NOMO-1 (cell line): ENCODE data around the gene LIMCH1.
"Not testable (repeated sequence)": the region's sequence is repeated elsewhere in the genome, so short reads cannot be mapped to it uniquely, and the experiment has no call there.

Experiments used
- DNase-seq, 2 experiments: peaks; one replicate each; lab custom pipeline; 2025; ENCODE audit not compliant: unreplicated experiment in 2 of 2; lab: John Stamatoyannopoulos, UW

The LIMCH1 gene

GRCh38 chr4:41638866-41639265 is 100.9 kb downstream of the LIMCH1 start:
- no peak for DNase-seq

DNA sequence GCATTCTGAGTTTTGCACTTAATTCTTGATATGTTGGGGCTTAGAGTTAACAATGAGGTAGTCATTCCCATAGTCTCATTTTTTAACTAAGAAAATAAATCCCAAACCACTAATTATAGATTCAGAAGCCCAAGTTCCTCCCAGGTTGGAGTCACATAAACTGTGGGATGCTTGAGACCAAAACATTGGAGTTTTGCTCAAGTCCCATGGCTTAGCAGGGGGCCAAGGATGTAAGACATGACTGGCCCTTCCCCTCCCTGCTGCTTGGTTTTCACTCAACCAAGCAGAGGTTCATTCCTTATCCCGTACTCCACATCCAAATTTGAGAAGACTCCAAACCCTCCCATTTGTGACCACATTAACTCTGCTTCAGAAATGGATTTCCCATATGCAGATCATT is 101.3 kb downstream of the LIMCH1 start:
- DNase-seq = no peak

DNA sequence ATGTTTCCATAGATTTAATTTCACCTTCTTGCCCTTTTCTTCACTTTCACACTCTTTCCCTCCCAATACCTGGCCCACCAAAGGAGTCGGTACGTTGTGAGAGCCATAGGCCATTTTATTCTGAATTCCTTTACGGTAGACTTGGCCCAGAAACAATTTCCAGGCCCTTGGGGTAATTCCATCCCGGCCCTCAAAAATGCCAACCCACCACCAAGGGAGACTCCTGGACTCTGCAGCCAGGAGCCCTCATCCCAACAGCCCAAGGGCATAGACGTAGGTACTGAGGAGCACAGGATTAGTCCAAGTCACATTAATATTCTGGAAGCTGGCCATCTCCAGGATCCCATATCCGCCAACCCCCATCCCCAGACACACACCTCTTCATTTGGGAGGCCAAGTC is 102.9 kb downstream of the LIMCH1 start:
- DNase-seq = no peak

DNA sequence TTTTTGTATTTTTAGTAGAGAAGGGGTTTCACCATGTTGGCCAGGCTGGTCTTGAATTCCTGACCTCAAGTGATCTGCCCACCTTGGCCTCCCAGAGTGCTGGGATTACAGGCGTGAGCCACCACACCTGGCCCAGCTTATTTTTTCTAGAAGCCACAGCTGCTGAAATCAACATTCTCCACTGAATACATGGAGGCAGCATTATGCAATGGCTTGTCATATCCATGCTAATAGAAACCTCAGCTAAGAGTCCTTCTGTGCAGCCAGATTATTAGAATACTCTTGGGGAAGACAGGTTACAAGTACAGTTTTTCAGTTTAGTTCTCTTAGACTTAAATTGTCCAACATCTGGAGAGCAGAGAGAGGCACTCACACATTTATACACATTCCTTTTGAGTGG is 104.8 kb downstream of the LIMCH1 start:
- DNase-seq = not testable (repeated sequence)

DNA sequence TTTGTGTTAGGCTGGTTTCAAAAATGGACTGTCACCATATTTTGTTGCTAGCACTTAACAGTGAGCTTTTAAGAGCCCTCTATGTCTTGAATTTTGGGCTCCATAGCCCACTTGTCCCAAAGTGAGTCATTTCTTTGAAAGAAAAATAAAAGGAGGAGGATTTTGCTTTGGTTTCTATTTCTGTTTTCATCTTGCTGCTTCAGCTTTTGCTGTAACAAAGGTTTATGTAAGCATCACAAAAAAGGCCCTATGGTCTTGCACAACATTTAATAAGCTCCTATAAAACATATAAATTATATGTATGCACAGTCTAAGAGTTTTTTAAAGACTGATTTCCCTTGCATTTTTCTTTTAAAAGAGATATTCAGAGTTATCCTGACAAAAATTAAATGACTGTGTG is 105.4 kb downstream of the LIMCH1 start:
- no peak for DNase-seq

GRCh38 chr4:41644288-41644914 is 106.4 kb downstream of the LIMCH1 start:
- DNase-seq = no peak

GRCh38 chr4:41644915-41645295 is 106.9 kb downstream of the LIMCH1 start:
- no peak for DNase-seq

DNA sequence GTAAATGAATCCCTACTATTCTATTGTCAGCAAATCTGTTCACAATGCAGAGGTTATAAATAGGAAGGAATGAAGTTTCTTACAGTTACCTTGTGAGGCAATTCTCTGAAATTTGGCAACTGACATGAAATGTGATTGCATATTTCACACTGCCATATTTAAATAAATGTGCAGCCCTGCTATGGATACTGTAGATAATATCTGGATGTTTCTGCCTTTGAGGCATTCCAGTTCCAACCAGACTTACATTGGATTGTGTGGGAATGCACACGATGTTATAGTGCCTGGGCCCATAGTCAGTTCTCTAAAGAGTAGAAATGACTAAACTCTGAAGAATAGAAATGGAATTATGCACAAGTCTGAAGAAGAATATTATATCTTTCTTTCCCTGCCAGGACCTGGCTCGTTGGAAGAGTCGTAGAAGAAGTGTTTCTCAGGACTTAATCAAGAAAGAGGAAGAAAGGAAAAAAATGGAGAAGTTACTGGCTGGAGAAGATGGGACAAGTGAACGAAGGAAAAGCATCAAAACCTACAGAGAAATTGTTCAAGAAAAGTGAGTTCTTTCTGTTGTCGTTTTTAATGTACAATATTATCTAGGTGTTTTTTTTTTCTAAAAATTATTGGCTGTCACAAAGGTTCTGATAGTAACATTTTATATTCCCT is 107.9 kb downstream of the LIMCH1 start:
- peak in 1 of 2 experiments; percentile 19 for DNase-seq

DNA sequence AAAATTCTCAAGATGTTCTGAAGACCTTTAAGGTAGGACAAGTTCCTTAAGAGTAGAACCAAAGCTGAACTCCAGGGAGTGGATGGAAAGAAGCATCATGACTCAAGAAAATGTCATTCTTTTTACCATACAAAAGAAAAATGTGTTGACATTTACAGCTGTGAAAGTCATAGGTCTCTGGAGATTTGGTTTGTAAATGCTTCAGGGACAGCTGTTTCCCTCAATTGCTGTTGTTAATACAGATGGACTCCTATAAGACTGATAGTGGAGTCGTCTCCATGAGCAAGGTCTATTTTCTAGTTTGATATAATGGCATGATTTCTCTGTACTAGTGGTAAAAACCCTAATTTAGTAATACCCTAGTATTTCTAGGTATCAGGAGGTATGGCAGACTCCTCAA is 108.9 kb downstream of the LIMCH1 start:
- DNase-seq = no peak

DNA sequence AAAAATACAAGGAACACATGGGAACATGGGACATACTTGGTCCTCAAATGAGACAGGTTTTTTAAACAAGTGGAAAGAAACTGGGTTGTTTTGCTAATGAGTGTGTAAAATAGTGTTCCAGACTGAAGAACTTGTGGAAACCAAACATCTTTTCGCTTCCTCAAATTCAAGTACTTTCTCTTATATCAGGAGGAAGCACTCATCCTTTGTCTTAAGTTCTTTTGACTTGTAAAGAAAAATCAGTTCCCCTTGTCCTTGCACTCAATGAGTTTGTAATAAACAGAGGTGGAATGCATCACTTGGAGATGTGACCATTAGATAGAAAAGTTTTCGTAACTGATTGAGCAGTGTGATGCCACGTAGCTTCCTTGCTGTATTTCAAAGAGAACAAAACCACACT is 109.4 kb downstream of the LIMCH1 start:
- peak in 1 of 2 experiments; percentile 18 for DNase-seq

GRCh38 chr4:41651150-41651549 is 113.2 kb downstream of the LIMCH1 start:
- DNase-seq = not testable (repeated sequence)

DNA sequence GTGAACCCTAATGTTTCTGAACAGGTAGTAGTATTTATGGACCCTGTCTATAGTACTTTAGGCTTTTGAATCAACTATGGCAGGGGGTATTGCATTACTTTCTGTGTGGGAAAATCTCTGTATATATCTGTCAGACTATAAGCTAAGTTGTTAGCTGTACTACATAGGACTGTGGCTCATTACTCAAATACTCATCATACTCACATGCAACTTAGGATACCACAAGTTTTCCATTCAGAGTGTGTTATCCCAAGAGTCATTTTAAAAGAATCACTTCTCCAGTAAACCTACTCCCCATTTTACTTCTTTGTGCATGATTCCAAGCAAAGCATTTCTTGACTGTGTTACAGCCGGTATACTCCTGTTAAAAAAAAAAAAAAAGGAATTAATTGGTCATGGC is 115.0 kb downstream of the LIMCH1 start:
- DNase-seq = no peak

GRCh38 chr4:41653523-41653922 is 115.6 kb downstream of the LIMCH1 start:
- DNase-seq = no peak

GRCh38 chr4:41655177-41655576 is 117.2 kb downstream of the LIMCH1 start:
- no peak for DNase-seq

DNA sequence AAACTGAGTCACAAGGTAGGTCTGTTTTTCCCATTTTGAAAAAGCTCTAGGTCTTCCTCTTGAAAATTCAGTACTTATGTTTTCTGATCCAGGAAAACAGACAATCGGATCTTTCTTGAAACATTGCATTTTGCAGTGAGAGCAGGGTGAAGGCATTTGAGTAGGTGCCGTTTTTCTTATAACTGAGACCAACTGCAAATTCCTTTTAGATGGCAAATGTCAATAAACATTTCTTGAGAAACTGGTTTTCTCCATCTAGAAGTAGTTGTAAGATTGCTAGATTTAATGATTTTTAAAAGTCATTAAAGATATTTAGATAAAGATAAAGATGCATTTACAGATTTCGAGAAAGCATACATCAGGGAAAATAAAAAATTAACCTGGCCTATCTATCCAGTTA is 118.1 kb downstream of the LIMCH1 start:
- DNase-seq = no peak

GRCh38 chr4:41656572-41657520 is 118.9 kb downstream of the LIMCH1 start:
- no peak for DNase-seq

DNA sequence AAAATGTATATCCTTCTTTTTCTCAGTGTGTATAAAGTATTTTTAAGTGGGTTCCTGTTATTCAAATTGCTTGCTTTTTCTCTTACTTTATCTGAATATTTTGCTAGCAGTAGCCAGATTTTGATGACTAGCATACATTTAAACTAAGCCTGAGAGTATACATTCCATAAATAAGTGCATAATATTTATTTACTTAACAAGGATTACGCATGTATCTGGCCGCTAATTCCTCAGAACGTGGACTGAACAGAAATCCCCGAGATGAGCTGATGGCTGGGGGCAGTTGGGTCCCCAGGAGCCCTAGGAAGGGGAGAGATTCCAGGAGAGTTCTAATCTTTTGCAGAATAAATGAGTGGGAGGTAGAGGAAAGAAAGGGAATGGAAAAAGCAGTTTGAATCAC is 119.6 kb downstream of the LIMCH1 start:
- no peak for DNase-seq

GRCh38 chr4:41658163-41658562 is 120.2 kb downstream of the LIMCH1 start:
- no peak for DNase-seq

GRCh38 chr4:41660352-41660751 is 122.4 kb downstream of the LIMCH1 start:
- no peak for DNase-seq

GRCh38 chr4:41661442-41662076 is 123.6 kb downstream of the LIMCH1 start:
- peak in 1 of 2 experiments; percentile 38 for DNase-seq

DNA sequence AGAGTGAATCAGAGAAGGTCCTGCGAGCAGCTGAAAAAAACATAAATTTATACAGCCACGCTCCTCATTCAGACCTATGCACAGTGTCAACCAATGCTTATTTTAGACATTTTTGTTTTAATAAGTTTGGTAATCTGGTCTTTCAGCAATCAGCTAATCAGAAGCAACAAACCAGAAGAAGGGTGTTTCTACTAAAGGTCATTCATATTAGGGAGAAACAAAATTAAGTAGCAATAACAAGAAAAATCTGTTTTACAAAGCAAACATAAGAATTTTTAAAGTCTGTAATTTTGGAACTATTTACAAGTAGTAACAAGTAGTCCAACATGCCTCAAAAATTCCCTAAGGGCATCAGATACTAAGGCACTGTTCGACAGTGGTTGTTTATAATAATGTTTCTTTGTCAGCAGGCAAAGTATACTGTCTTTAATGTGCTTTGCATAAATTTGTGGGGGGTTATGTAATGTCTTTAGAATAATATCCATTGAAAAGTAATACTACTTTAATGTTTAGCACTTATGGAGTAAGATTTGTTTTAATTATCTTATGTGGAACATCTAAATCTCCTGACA is 127.8 kb downstream of the LIMCH1 start:
- DNase-seq = no peak
